ENCODE data around the gene COL23A1. TPM values are rescaled to one million over a fixed set of nuclear protein-coding genes. Genes with fewer than 3 reads are reported as not detected.

COL23A1 gene
- total RNA-seq, 1 experiment from 2014 or later: 15.0 TPM

- TF ChIP-seq ARID4B (CRISPR knock-in tag; IDR thresholded peaks at IDR 0.05; ENCODE audit: borderline replicate concordance): no peak
- no peak for TF ChIP-seq ETV6 (CRISPR knock-in tag; IDR thresholded peaks at IDR 0.05)
- TF ChIP-seq ESRRA (CRISPR knock-in tag; IDR thresholded peaks at IDR 0.05; ENCODE audit: borderline replicate concordance): no peak
- no peak for TF ChIP-seq TEAD4 (CRISPR knock-in tag; IDR thresholded peaks at IDR 0.05)
- TF ChIP-seq MAX (CRISPR knock-in tag; IDR thresholded peaks at IDR 0.05): no peak
- no peak for TF ChIP-seq ERG (CRISPR knock-in tag; IDR thresholded peaks at IDR 0.05)
- TF ChIP-seq JAZF1 (CRISPR knock-in tag; IDR thresholded peaks at IDR 0.05): no peak
- TF ChIP-seq GRHL2 (CRISPR knock-in tag; IDR thresholded peaks at IDR 0.05; ENCODE audit: insufficient replicate concordance, severe bottlenecking): no peak
- no peak for TF ChIP-seq GABPB1 (CRISPR knock-in tag; IDR thresholded peaks at IDR 0.05)
- no peak for TF ChIP-seq ATF3 (CRISPR knock-in tag; conservative IDR thresholded peaks at IDR 0.05)
- TF ChIP-seq IRF2 (CRISPR knock-in tag; IDR thresholded peaks at IDR 0.05; ENCODE audit: borderline replicate concordance, low read depth): no peak
- no peak for TF ChIP-seq CBFB (CRISPR knock-in tag; IDR thresholded peaks at IDR 0.05; ENCODE audit: low read depth)
These were observed 201.0 kb downstream of the COL23A1 start (continued) for GRCh38 chr5:178389026-178389729.

GRCh38 chr5:178388386-178389025 is 201.7 kb downstream of the COL23A1 start:
- ATAC-seq (no peak), DNase-seq (ENCODE audit: low spot score) (peak; percentile 10)
- Mint-ChIP-seq H3K4me1 (peaks cover 40% of the 10 kb centered on the region), H3K36me3 (no peaks in the 10 kb centered on the region), H3K9me3 (no peaks in the 10 kb centered on the region), H3K27ac (no peak overlapping the region), H3K4me3 (no peak overlapping the region), H3K27me3 (ENCODE audit: low read depth) (no peaks in the 10 kb centered on the region)
- POLR2A ChIA-PET: no interaction called here
- TF ChIP-seq ZNF423 (CRISPR knock-in tag; IDR thresholded peaks at IDR 0.05) (no peak), PRDM15 (CRISPR knock-in tag; IDR thresholded peaks at IDR 0.05) (peak; percentile 58)
- CTCF ChIA-PET: interaction anchor here (1.3 kb wide), 2 partner anchors 9 to 105 kb away, joined by 3 to 4 read pairs; no protein-coding TSS in a partner anchor
